IPS-18c (cell line): Measurements from ENCODE around the gene PIN1.

Experiments used
- H3K4me3 ChIP-seq: 2 replicates; pipeline ENCODE4 v1.7.0; 2013; ENCODE audit warnings: low read depth, mild to moderate bottlenecking, low read length, moderate library complexity; ENCODE audit not compliant: insufficient read depth
- H3K9me3 ChIP-seq: one replicate; pipeline ENCODE4 v1.6.1; 2013; ENCODE audit warnings: mild to moderate bottlenecking, low read length, moderate library complexity; ENCODE audit not compliant: control insufficient read depth, insufficient read depth

PIN1 gene

DNA sequence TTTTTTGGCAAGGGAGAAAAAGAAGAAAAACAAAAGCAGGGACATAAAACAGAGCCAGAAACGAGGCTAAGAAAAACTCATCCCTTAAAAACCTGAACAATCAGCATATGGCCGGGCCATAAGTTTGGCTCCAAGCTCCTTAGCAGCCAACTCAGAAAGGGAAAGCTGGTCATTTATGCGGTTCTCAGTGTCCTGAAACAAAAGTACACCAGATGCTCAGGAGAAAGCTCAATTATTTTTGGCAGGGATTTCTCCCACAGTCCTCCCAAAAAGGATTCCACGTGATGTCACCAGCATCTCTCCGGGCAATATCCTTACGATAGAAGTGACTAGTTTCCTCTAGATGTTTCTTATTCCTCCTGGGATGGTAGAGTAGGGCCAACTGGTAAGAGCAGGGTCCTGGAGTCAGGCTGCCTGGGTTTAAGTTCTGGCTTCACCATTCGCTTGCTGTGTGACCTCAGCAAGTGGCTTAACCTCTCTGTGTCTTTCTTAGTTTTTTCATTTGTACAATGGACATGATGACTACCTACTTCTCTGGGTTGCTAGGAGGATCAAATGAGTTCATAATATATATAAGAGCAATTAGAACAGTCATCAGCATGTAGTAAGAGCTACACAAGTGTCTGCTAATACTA lies 34.0 kb downstream of the PIN1 start:
- Histone ChIP-seq H3K9me3 (no peaks in the 10 kb centered on the region), H3K4me3 (no peak overlapping the region)

DNA sequence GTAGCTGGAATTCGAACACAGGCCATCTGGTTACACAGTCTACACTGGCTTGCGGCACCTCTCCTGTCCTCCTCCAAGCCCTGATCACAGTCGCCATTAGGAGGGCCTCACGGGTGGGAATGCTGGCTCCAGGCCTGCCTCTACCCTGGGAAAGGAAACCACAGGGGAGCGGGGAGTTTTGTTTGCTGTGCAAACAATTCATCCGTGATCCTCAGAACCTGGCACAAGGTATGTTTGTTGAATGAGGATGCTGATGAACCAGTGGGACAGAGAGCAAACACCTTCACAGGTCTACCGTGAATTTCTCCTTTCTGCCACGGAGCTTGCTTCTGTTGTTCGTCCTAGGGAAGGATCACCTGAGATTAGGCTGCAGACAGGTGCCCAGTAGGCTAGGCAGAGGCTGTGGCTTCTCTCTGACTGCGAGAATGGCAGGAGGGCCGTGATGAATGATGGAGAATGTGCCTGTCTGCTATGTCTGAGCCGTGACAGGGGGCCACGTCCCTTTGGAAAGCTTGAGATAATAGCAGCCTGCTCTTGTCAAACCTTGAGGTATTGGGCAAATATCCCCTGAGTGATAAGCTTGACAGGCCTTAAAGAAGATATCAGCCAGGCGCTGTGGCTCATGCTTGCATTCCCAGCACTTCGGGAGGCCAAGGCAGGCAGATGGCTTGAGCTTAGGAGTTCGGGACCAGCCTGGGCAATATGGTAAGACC lies 36.7 kb downstream of the PIN1 start:
- Histone ChIP-seq H3K9me3 (no peaks in the 10 kb centered on the region), H3K4me3 (no peak overlapping the region)

DNA sequence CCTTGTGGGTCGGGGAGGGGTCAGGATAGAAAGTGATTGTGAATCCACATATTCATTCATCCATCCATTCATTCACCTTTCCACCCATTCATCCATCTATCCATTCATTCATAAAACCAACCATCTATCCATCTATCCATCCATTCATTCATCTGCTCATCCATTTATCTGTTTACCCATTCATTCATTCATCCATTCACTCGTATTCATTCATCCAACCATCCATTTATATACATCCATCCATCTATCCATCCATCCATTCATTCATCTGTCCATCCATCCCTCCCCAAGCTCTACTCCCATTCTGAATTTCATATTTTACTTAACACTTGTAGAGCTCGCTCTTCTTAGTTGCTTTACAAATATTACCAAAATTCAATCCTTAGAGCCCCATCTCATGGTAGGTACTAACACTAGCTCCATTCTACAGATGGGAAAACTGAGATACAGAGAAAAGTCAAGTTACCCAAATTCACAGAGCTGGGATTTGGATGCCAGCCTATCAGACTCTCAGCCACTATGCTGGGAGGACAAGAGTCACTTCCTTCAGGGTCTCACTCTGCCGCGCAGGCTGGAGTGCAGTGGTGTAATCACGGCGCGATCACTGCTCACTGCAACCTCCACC lies 37.6 kb downstream of the PIN1 start:
- no peak overlapping the region for H3K4me3 ChIP-seq

DNA sequence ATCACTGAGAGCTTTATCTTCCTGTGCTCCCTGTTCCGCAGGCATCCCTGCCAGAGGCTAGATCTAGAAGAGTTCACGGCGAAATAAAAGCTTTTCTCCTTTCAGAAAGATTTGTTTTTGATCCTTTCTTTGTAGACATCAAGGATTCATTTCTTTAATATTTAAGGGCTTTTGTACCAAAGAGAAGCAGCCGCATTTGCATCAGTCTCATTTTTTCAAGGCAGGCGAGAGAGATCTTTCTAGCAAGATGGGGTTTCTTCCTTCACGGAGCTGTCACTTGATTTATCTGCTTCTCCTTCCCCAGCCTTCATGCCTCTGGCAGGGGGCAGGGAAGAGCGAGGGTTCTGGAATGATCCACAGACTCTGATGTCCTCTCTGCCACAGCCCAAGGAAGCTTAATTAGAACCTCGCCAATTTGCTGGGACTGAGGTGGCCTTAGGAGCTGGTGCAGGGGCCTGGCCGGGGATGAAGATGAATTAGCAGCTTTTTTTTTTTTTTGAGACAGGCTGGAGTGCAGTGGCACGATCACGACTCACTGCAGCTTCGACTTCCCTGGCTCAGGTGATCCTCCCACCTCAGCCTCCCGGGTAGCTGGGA lies 40.0 kb downstream of the PIN1 start:
- Histone ChIP-seq H3K9me3 (no peaks in the 10 kb centered on the region), H3K4me3 (no peak overlapping the region)

More for the DNA sequence above, 37.6 kb downstream of the PIN1 start:
- H3K9me3 ChIP-seq: no peaks in the 10 kb centered on the region

DNA sequence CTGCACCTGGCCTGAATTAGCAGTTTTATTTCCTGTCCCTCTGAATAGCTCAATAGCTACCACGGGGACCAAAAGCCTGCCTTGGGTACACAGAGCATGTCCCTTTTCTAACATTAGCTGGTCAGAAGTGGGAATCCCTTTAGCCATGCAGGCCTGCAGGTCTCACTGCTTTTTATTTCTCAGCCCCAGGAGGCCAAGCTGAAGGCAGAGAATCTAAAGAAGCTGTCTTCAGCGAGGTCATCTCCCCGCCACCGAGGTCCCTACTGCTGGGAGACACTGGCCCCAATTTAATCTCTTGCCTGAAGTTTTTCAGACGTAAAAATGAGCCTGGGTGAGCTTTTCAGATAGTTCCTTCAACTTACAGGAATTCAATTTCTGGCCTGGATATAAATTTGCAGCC lies 40.7 kb downstream of the PIN1 start:
- Histone ChIP-seq H3K4me3 (no peak overlapping the region), H3K9me3 (no peaks in the 10 kb centered on the region)

DNA sequence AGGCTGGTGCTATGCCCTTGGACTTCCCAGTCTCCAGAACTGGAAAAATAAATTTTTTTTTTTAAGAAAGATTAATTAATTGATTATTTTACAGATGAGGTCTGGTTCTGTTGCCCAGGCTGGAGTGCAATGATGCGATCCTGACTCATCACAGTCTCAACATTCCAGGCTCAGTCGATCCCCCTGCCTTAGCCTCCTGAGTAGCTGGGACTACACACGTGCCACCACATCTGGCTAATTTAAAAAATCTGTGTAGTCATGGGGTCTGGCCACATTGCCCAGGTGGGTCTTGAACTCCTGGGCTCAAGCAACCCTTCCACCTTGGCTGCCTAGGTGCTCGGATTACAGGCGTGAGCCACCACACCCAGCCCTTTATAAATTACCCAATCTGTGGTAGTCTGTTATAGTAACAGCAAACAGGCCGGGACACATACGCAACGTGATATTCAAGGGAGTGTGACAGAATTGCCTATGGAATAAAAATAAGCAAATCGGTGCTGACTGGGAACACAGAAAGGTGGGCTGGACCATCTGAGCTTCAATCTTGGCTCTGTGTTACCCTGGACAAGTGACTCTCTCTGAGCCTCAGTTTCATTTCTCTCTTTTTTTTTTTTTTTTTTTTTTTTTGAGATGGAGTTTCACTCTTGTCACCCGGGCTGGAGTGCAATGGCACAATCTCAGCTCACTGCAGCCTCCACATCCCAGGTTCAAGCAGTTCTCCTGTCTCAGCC lies 42.8 kb downstream of the PIN1 start:
- Histone ChIP-seq H3K4me3 (no peak overlapping the region), H3K9me3 (no peaks in the 10 kb centered on the region)

DNA sequence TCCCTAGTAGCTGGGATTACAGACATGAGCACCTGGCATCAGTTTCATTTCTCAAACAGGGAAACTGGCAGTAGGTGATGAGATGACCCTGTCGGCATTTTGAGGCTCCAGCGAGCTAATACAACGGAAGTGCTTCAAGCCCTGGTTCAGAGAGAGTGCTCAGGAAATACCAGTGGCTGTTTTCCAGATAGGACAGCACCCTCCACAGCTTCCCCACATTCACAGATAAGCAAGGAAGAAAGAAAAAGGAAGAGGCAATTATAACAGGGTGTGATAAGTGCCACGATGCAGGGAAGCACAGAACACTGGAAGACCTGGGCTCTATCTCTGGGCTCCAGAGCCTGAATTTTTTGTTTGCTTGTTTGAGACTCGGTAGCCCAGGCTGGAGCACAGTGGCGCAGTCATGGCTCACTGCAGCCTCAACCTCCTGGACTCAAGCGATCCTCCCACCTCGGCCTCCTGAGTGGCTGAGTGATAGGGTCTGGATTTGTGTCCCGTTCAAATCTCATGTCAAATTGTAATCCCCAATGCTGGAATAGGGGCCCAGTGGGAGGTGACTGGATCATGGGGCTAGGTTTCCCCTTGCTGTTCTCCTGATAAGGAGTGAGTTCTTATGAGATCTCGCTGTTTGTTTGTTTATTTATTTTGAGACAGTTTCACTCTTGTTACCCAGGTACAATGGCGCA lies 43.5 kb downstream of the PIN1 start:
- Histone ChIP-seq H3K4me3 (no peak overlapping the region), H3K9me3 (no peaks in the 10 kb centered on the region)

DNA sequence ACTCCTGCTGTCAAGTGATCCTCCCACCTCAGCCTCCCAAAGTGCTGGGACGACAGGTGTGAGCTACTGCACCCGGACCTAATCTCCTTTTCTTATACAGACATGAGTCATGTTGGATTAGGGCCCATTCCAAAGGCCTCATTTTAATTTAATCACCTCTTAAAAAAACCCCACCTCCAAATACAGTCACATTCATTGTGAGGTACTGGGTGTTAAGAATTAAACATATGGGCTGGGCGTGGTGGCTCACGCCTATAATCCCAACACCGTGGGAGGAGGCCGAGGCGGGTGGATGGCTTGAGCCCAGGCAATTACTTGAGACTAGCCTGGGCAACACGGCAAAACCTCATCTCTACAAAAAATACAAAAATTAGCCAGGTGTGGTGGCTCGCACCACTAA lies 46.6 kb downstream of the PIN1 start:
- Histone ChIP-seq H3K4me3 (no peak overlapping the region), H3K9me3 (no peaks in the 10 kb centered on the region)

DNA sequence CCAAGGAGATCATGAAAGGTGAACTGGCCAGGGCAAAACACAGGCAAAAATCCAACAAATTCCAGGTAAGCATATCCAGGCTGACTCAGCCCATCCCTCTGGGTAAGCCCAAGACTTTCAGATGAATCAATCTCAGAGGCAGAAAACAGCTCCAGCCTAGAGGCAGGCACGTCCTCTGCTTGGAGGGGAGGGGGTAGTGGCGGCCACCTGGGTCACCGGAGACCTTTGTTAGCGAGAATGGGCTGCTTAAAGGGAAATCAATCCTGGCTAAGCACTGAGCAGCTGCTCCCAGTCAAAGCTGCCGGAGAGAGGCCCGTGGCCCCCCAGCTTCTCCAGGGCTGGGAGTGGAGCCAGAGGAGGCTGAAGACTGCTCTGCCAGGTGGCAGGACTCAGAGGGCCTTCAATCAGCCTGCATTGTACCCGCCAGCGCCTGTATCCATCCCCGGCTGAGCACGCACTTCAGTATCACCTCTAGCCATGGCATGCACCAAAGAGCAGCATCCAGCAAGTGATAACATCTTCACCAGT lies 48.2 kb downstream of the PIN1 start:
- no peak overlapping the region for H3K4me3 ChIP-seq

DNA sequence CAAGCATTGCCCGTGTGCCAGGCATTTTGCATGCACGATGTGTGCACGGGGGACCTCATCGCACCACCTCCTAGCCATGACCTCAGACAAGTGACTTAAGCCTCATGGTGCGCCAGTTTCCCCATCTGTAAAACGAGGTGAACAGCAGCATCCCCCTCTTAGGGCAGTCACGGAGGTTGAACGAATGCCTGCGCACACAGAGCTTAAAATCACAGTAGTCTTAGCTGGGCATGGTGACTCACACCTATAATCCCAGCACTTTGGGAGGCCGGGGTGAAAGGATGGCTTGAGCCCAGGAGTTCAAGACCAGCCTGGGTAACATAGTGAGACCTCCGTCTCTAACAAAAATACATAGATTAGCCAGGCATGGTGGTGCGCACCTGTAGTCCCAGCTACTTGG lies 48.6 kb downstream of the PIN1 start:
- H3K4me3 ChIP-seq: no peak overlapping the region

More for the DNA sequence above, 48.2 kb downstream of the PIN1 start:
- H3K9me3 ChIP-seq: no peaks in the 10 kb centered on the region

DNA sequence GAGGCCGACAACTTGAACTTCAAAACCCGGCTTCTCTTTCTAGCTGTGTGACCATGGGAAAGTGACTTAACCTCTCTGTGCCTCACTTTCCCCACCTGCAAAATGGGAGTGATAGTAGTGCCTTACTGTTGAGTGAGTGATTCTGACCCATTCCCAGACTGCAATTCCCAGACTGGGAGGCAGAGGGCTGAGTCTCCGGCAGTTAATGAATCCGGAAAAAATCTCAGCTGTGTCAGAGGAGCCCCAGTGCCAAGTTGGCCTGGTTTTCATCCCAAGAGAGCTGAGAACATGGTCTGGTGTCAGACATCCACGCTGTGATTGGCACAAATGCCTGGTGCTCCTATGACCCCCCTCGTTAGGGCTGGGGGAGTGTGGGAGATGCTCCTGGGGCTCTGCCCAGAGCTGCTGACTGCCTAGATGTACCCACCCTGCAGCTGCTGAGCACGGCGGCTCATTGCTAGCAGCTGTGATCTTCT lies 50.0 kb downstream of the PIN1 start:
- Histone ChIP-seq H3K9me3 (no peaks in the 10 kb centered on the region), H3K4me3 (no peak overlapping the region)

More for the DNA sequence above, 48.6 kb downstream of the PIN1 start:
- no peaks in the 10 kb centered on the region for H3K9me3 ChIP-seq

DNA sequence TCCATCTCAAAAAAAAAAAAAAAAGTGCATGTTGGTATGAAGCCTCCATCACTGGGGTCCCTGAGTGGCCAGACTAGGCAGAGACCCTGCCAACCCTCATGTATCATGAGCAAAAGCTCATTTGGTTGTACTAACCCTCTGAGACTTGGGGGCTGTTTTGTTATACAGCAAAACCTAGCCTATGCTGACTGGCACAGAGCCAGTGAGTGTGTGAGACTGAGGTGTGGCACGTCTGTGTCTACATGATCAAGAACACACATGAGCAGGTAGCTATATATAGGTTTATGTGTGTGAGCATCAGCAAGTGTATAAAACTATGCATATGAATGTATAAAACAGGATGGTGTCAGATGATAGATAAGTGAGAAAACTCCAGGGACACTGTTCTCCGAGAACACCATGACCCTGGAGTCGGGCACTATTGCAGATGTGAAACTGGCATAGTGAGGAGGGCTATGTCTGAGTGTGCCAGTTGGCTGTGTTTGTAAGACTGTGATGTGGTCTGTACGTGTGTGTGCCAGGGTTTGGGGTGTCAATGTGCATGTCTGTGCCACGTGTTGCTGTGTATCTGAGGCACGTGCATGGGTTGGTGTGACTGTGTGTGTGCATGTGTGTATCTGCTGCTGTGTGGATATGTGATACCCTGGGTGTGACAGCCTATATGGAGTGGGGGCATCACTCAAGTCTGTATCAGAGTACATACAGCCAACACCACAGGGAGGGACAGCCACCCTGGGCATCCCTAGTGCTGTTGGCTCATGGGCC lies 56.7 kb downstream of the PIN1 start:
- Histone ChIP-seq H3K9me3 (no peaks in the 10 kb centered on the region), H3K4me3 (no peak overlapping the region)
